GM21529 (cell line): ENCODE data around the gene NFYC.
"Not testable (repeated sequence)": the region's sequence is repeated elsewhere in the genome, so short reads cannot be mapped to it uniquely, and the experiment has no call there.

Source experiments
- ATAC-seq: cut with Tn5 transposase; IDR thresholded peaks from one replicate; pipeline ENCODE4 v1.9.1; 2021; ENCODE audit not compliant: unreplicated experiment

NFYC gene

DNA sequence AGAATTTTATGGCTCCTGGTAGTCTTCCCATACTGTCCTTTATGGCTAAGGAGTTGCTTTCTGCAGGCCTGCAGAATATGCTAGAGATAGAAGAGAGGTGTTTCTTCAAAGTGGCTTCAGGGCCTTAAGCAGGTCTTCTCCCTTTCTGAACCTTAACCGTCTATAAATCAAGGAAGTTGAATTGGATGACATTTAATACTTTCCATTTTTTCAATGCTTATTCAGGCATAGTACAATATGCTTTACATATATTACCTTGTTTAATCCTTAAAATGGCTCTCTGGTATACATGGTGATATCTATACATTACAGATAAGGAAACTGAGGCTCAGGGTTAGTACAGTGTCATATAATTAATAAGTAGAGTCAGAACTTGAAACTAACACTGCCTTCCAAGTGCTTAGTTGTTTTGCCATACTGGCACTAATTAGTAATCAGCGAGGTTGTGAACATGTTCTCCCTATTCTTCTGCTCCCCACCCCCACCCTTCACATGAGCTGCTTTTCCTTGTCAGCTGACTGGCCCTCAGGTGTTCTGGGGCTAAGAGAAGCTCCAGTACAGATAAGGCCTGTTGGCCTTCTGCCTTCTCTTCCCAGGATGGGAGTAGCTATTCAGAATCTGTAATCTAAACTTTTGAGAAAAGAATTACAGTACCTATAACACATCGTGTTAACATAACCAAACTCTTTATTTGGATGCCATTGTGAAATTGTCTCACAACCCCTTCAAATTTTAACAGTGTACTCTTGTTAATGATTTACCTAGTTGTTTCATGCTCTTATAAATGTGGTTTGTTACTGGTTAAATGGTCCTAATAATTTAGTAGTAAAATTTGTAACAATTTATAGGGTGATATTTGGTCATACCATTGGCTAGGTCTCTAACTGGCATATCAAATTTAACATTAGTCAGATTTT, 13.6 kb downstream of the NFYC start:
- ATAC-seq = no peak

DNA sequence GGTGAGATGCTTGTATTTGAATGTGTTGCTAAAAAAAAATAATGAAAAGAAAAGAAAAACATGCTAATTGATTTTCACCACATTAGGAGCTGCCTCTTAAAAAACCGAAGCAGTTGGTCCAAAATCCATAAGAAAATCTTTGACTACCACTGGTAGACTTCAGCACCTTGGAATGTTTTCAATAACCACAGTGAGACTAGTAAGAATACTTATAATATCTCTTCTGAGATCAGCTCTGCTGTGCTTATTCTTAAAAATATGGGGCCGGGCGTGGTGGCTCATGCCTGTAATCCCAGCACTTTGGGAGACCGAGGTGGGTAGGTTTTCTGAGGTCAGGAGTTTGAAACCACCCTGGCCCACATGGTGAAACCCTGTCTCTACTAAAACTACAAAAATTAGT, 15.1 kb downstream of the NFYC start:
- no peak for ATAC-seq

DNA sequence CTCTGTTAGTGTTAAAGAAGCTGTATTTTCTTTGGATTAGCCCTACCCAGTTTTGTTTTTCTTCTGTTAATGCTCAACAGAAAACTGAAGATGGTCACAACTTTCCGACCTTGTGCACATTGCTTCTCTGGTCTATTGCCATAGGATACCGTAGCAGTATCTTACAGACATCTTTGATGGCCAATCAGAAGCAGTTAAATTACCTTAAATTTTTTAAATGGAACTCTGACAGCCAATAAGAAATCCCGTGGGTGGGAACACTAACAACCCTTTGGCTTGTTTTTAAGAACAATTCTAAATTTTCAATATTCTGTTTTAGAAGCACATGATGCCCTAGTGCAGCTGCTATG, 17.2 kb downstream of the NFYC start:
- ATAC-seq = peak; percentile 66

DNA sequence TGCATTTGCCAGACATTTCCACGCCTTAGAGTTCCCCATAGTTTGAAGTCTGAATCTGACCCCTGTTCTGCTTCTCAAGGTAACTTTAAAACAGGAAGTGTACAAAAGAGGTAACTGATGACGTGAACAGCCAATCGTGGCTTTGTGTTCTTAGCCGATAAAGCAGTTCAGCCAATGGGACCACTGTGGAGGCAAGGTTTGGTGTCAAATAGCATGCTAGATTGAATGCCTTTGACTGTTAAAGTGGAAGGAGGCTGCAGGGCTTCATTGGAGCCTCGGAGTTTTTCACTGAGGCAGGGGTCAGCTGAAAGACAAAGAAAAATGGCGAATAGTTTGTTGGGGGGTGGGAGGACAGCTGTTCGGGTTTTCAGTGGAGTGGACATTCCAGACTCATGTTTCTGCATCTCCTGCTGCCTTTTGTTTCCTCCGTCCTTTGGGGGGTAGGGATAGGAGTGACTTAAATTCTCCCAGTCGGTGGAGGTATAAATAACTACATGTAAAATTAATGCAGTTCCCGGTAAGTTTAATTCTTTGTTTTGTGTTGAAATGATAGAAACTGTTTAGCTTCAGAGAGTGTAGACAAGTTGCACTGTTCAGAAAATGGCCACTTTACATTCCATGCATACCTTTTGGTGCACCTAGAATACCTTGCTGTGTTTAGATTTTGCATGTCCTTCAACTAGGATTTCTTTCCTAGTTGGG, 17.7 kb downstream of the NFYC start:
- peak; percentile 91 for ATAC-seq

DNA sequence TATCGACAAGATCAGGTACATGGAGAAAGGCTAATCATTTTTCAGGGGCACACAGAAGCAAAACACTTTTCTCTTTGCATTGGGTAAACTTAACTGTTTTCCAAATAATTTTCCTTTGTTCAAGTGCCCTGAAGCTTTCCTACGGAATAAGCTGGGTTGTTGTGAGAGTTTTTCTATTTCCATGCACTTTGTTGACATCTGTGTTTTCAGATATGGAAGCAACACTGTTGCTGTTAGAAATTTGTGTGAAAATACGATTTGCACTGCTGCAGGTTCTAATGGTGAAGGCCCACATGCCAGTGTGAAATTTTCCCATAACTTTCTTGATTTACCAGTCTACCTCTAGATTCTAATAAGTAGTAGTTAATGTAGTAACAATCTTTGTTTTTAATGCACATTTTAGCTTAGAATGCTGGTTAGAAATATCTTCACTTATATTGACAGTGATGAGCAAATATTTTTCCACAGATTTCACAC, 18.3 kb downstream of the NFYC start:
- no peak for ATAC-seq

DNA sequence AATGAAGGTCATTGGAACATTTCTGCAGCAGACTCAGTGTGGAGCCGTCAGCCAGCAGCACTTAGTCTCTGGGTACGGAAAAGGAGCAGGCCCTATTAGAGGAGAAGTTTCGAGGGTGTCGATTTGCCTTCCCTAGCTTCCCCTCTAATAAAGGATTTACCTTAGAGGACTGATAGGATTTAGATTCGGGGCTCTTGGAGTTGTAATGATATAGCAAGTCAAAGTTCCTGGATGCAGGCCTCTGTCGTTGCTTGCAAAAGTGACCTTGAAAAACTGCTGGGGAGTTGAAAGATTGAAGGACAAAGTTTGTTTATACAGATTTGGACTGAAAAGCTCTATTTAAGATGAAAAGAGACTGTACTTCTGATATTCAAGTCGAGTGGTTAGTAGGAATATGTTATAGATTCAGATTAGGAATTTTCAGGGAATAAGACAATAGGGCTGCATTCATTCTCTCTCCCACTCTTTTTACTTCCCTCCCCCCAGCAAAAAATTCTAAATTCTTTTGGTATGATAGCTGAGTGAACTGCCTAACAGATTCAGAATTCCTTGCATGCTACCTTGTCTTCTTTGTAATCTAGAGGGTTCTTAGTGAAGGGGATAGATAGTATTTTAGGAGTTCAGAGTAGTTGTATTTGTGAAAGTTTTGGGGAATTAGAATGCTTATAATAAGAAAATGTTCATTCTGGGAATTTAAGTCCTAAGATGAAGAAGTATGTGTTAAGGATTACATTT, 19.2 kb downstream of the NFYC start:
- ATAC-seq = no peak

DNA sequence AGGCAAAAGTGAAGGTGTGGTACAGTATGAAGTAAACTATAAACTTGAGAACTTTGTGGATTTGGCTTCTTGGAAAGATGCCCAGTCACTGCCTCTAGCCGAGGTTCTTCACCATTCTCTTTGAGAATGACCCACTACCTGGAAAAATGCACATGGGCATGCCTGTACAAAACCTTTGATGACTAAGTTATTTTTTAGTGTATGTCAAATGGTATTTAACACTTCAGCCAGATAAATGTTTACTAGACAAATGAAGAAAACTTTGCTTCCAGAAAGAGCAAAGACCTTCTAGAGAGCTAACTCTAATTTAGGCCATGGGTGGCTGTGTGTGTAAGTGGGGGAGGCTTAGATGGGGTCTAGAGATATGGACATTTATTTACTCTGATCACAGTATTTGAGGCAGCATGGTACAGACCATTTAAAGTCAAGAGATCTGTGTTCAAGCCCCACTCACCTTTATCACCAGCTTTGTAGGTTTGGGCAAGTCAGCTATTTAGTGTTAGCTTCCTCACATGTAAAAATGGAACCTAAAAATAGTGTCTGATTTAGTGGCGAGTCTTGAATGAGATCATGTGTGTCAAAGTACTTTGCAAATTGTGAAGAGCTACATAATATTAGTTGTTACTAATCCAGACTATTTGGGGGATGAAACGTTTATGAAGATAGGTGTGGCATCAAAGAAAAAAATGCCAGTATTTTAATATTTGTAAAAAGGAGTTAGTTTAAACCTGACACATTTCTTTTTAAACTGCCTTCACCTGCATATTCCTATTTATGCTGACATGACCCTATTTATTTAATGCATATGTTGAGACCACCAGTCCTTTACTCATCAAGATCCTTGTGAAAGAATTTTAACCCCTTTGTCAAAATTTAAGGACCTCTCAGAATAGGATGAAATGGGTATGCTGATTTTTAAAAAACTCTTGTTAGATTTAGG, 20.2 kb downstream of the NFYC start:
- no peak for ATAC-seq

DNA sequence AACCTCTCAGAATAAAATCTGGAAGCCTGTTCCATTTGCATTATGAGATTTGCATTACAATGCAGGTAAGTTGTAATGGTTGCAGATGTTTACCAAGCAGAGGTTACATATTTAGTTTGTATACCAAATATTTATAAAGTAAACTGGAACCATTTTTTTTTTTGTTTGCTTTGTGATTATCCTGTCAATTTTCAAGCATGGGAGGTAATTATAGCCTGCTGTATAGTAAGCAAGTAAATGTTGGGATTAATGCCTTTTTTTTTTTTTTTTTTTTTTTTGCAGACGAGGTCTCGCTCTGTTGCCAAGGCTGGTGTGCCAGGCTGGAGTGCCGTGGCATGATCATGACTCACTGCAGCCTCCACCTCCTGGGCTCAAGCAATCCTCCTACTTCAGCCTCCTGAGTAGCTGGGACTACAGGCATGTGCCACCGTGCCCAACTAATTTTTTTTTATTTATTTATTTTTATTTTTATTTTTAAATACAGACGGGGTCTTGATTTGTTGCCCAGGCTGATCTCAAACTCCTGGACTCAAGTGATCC, 21.0 kb downstream of the NFYC start:
- no peak for ATAC-seq

DNA sequence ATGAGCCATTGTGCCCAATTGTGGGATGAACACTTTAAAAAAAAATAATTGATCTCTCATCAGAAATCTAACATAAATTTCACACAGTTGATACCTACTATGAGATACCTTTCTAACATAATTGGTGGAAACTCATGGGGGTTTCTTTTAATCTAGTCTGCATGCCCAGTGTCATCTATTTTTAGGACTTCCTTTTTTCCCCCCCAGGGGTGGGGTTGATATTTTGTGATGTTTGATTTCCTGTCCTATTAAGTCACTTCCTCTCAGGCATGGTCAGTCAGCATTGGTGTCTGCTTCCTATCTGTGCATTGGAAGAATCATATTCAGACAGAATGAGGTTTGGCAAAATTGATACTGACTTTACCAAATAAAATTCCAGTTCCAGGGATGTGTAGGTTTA, 21.5 kb downstream of the NFYC start:
- no peak for ATAC-seq

DNA sequence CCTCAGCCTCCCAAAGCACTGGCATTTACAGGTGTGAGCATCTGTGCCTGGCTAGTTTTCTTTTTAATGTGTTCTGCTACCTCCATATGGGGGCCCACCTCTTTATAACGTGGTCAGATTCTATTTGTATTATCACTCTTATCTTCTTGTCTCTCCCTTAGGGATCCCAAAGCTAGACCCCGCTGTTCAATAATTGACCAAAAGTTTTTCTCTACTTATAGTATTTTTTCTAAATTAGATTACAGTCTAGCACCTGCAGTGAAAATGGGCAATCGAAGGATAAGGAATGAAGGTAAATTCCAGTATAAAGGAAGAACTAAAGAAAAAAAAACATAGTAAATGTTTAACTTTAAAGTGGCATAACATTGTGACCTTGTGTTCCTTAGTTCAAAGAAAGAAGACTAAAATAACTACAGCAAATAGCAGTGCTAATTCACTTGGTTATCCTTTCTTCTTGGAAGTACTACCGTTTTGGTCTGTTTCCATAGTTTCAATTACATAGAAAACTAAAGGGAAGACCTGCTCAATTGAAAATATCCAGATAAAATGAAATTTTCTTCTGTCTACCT, 24.1 kb downstream of the NFYC start:
- ATAC-seq = no peak

DNA sequence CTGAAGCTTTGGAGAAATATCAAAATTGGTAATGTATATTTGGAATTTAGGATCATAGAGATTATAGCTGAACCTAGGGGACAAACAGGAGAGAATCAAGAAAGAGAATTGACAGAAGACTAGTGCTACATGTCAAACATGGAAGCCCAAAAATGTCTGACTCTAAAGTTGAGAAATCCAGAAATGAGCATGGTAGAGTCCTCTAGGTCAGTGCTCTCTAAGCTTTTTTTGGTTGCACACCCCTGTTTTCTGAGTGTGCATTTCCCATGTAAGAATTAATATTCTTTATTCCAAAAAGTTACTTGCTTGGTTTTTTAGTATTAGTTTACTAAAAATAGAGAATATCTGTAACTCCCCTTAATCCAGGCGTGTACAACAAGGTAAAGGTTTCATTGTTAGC, 25.6 kb downstream of the NFYC start:
- ATAC-seq = no peak

DNA sequence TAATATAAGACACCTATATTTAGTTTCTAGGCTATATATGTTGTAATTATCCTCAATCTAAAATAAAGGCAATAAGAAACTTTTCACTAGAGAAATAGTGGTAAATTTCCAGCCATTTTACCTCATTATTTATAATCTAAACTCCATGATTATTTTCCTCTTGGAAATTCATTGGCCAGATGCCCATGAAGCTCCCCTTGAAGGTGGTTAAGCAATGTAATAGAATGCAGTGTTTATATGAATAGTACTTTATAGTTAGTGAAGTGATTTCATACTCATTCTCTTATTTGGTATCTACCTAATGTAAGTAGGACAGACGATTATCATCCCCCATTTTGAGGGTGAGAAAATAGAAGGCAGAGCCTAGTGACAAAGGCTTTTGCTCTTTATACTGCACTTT, 26.5 kb downstream of the NFYC start:
- ATAC-seq = no peak

DNA sequence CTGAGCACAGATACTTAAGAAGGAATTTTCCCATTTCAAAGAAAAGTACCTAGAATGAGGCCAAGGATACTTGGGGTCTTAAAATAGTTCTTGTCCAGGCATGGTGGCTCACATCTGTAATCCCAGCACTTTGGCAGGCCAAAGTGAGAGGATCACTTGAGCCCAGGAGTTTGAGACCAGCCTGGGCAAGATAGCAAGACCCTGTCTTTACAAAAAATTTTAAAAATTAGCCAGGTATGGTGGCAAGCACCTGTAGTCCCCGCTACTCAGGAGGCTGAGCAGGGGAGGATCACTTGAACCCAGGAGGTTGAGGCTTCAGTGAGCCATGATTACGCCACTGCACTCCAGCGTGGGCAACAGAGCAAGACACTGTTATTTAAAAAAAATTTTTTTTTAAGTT, 29.0 kb downstream of the NFYC start:
- ATAC-seq = no peak

DNA sequence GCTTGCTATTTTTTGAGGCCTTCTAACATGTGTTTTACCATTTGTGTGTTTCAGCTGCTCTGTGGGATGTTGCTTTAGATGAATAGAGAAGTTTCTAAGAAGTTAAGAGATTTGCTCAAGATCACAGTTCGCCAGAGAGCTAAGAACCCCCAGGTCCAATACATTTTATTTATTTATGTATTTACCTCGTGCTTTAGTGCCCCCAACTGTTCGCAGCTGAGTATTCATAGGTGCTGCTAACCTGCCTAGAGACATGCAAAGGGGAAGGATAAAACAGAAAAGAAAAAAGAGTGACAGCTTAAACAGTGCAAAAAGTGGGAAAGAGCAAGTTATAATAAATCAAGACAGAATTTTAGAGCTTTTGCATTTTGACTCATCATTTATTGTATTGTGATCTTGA, 31.1 kb downstream of the NFYC start:
- ATAC-seq = no peak

DNA sequence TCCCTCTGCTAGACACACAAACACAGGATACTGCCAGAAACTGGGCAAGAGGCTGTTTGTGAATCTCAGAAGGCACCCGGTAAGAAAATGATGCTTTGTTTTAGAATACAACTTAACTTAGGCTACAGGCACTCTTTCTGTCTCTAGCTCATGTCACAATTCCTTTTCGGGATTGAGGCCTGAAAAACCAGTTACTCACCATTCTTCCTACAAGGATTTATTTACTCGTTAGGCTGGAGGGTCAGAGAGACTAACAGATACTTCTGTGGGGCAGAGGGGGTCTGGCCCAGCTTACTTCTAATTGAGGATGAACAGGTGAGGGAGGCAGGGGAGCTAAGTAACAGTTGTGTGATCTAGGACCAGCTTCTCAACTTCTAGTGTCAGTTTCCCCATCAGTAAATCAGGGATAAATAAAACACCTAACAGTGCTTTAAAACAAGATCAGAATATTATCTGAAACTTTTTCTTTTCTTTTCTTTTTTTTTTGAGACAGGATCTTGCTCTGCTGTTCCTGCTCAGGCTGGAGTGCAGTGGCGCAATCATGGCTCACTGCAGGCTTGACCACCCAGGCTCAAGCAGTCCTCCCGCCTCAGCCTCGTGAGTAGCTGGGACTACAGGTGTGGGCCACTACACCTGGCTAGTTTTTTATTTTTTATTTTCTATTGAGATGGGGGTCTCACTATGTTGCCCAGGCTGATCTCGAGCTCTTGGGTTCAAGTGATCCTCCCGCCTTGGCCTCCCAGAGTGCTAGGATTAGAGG, 31.9 kb downstream of the NFYC start:
- ATAC-seq = no peak

DNA sequence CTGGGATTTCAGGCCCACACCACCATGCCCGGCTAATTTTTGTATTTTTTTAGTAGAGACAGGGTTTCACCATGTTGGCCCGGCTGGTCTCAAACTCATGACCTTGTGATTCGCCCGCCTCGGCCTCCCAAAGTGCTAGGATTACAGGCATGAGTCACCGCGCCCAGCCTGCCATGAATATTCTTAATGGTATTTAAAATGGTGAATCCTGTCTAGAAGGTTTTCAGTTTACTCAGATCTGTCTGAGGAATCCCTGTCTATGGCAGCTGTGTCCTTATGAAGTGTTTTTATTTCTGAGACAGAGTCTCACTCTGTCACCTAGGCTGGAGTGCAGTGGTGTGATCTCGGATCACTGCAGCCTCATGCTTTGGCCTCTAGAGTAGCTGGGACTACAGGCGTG, 36.2 kb downstream of the NFYC start:
- not testable (repeated sequence) for ATAC-seq

DNA sequence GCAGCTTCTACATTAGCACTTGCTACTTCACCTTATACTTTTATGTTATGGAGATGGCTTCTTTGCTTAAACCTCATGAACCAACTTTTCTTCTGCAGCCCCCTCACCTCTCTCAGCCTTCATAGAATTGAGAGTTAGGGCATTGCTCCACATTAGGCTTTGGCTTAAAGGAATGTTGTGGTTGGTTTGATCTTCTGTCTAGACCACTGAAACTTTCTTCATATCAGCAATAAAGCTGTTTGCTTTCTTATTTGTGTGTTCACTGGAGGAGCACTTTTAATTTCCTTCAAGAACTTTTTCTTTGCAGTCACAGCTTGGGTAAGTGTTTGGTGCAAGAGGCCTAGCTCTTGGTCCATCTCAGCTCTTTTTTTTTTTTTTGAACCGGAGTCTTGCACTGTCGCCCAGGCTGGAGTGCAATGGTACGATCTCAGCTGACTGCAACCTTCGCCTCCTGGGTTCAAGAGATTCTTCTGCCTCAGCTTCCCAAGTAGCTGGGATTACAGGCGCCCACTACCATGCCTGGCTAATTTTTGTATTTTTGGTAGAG, 37.9 kb downstream of the NFYC start:
- not testable (repeated sequence) for ATAC-seq

DNA sequence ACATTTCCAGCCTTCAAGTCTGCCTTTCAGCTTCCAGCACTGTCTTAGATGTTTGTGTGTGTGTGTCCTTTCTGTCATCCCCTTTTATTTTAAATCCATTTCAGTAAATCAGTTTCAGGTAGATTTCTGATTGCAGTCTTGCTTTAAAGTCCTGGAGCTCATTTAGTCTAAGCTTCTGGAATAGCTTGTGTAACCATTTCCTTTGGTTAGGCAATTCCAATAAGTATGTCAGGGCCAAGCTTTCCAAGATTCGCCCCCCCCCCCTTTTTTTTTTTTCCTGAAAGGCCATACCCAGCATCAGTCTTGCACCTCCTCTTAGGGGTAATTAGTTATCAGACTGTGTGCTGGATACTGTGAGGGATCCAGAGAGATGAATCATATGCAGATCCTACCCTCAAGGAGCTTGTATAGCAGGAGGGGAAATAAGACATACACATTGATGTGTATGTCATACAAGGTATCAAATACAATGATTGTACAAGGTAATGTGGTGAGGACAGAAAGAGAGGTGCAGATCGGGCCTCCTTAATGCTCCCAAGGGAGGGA, 41.3 kb downstream of the NFYC start:
- ATAC-seq = no peak
